Gastroesophageal sphincter (tissue), 3 donors: ENCODE data around the gene TBC1D10A.

Experiments
- EP300 ChIP-seq: sonication (generic); formaldehyde crosslinking; IDR thresholded peaks from one replicate; pipeline ENCODE4 v1.6.1; 2017; ENCODE audit warnings: antibody characterized with exemption, mild to moderate bottlenecking
- POLR2A ChIP-seq, 2 donors: fragments of 450-650 bp; IDR thresholded peaks; one replicate each; pipeline ENCODE4 v1.6.1; 2017; ENCODE audit warnings: antibody characterized with exemption in 2 of 2, mild to moderate bottlenecking in 2 of 2, moderate library complexity in 1 of 2
- POLR2AphosphoS5 ChIP-seq: sonication (generic); formaldehyde crosslinking; IDR thresholded peaks from one replicate; pipeline ENCODE4 v1.6.1; 2017; ENCODE audit warnings: antibody characterized with exemption
- TF ChIP-seq, protein P1 (sequence below), 4 experiments: fragments of 200-600 bp in 2 of 4; fragments of 450-650 bp in 2 of 4; sonication (generic) in 1 of 4; IDR thresholded peaks; one replicate each; pipeline ENCODE4 v1.5.1; 2017 to 2019; ENCODE audit warnings: antibody characterized with exemption in 4 of 4, mild to moderate bottlenecking in 2 of 4, moderate library complexity in 2 of 4

DNA sequence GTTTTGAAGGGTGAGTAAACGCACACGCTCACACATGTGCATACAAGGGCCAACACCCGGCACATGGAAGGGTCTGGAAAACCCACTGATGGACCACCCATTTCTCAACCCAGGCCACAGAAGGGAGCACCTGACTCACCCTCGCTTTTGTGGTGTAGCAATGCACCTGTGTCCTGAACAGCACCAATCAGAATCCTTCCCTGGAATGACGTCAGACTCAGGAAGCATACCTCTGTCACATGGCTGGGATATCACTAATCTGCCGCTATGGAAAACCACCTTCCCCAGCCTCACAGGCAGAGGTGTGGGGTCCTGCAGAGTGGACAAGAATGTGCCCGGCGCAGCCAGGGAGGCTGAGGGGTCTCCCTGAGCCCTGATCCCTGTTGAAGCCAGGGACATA is 51.1 kb downstream of the TBC1D10A start:
- TF ChIP-seq POLR2A (IDR thresholded peaks at IDR 0.05) (no peak), EP300 (no peak), POLR2AphosphoS5 (no peak)
- TF ChIP-seq, protein P1, sequence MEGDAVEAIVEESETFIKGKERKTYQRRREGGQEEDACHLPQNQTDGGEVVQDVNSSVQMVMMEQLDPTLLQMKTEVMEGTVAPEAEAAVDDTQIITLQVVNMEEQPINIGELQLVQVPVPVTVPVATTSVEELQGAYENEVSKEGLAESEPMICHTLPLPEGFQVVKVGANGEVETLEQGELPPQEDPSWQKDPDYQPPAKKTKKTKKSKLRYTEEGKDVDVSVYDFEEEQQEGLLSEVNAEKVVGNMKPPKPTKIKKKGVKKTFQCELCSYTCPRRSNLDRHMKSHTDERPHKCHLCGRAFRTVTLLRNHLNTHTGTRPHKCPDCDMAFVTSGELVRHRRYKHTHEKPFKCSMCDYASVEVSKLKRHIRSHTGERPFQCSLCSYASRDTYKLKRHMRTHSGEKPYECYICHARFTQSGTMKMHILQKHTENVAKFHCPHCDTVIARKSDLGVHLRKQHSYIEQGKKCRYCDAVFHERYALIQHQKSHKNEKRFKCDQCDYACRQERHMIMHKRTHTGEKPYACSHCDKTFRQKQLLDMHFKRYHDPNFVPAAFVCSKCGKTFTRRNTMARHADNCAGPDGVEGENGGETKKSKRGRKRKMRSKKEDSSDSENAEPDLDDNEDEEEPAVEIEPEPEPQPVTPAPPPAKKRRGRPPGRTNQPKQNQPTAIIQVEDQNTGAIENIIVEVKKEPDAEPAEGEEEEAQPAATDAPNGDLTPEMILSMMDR (IDR thresholded peaks at IDR 0.05) = no peak
